Suprapubic skin (tissue), 4 donors: ENCODE results near the gene CSRP1. TPM values are rescaled to one million over a fixed set of nuclear protein-coding genes. Genes with fewer than 3 reads are reported as not detected.
A peak's percentile ranks its signal among the peaks of the same experiment; 100 is the strongest.

Source experiments
- DNase-seq, 2 donors: peaks; one replicate each; pipeline ENCODE4 v3.0.0-alpha.2; 2019; ENCODE audit warnings: low spot score in 2 of 2
- H3K27ac ChIP-seq: fragments of 200-600 bp; sonication (generic); one replicate; pipeline ENCODE4 v1.5.1; 2019
- H3K27me3 ChIP-seq: fragments of 200-600 bp; sonication (generic); one replicate; pipeline ENCODE4 v1.5.1; 2019
- H3K36me3 ChIP-seq: fragments of 200-600 bp; sonication (generic); one replicate; pipeline ENCODE4 v1.5.1; 2019
- H3K4me1 ChIP-seq: fragments of 200-600 bp; sonication (generic); one replicate; pipeline ENCODE4 v1.5.1; 2019
- H3K4me3 ChIP-seq: fragments of 200-600 bp; sonication (generic); one replicate; pipeline ENCODE4 v1.5.1; 2019; ENCODE audit warnings: mild to moderate bottlenecking
- H3K9me3 ChIP-seq: fragments of 200-600 bp; sonication (generic); one replicate; pipeline ENCODE4 v1.5.1; 2019
- CTCF ChIP-seq, 2 donors: fragments of 200-600 bp in 1 of 2; fragments of 450-650 bp in 1 of 2; sonication (generic) in 1 of 2; IDR thresholded peaks; one replicate each; pipeline ENCODE4 v1.5.1; 2016 to 2019; ENCODE audit warnings: antibody characterized with exemption in 2 of 2, mild to moderate bottlenecking in 1 of 2, moderate library complexity in 1 of 2
- EP300 ChIP-seq: sonication (generic); formaldehyde crosslinking; IDR thresholded peaks from one replicate; pipeline ENCODE4 v1.6.1; 2017; ENCODE audit warnings: antibody characterized with exemption
- POLR2A ChIP-seq, 2 donors: fragments of 450-650 bp; IDR thresholded peaks; one replicate each; pipeline ENCODE4 v1.6.1; 2017; ENCODE audit warnings: antibody characterized with exemption in 2 of 2, mild to moderate bottlenecking in 2 of 2, moderate library complexity in 2 of 2
- POLR2AphosphoS5 ChIP-seq, 3 donors: sonication (generic); formaldehyde crosslinking; IDR thresholded peaks; one replicate each; pipeline ENCODE4 v1.6.1; 2017; ENCODE audit warnings: antibody characterized with exemption in 3 of 3
- WGBS: methylation state at CpG from one replicate; pipeline ENCODE4 v1.1.5; 2018; 5-methylcytosine and 5-hydroxymethylcytosine counted together
- total RNA-seq, 4 donors: library from RNA; depleted of rRNA; stranded (reverse); fragments of >200 nt; gene quantifications; one replicate each; pipeline ENCODE4 v1.1.0, GENCODE V29; 2016

Gene CSRP1
- total RNA-seq, 4 donors from 2014 or later: 379 to 436 (median 414) TPM

GRCh38 chr1:201470581-201470980 is 36.3 kb downstream of the CSRP1 start:
- H3K36me3 ChIP-seq: peaks cover 6% of the 10 kb centered on the region
- peaks cover 53% of the 10 kb centered on the region for H3K4me1 ChIP-seq
- no peak overlapping the region for H3K27ac ChIP-seq
- 83% methylated on average over 4 of the region's 4 CpGs for WGBS
- no peak overlapping the region for H3K4me3 ChIP-seq
- no peaks in the 10 kb centered on the region for H3K9me3 ChIP-seq
- no peaks in the 10 kb centered on the region for H3K27me3 ChIP-seq
- DNase-seq: no peak
- TF ChIP-seq CTCF (IDR thresholded peaks at IDR 0.05): no peak
- TF ChIP-seq POLR2AphosphoS5 (IDR thresholded peaks at IDR 0.05): no peak
- TF ChIP-seq POLR2A (IDR thresholded peaks at IDR 0.05): no peak
- no peak for TF ChIP-seq EP300

GRCh38 chr1:201469645-201470074 is 37.3 kb downstream of the CSRP1 start:
- no peak for DNase-seq
- no peaks in the 10 kb centered on the region for H3K27me3 ChIP-seq
- 46% methylated on average over 16 of the region's 16 CpGs for WGBS
- peaks cover 15% of the 10 kb centered on the region for H3K36me3 ChIP-seq
- peak overlapping the region; percentile 89 for H3K4me3 ChIP-seq
- peak overlapping the region; percentile 96 for H3K27ac ChIP-seq
- TF ChIP-seq POLR2AphosphoS5 (IDR thresholded peaks at IDR 0.05) (no peak), CTCF (IDR thresholded peaks at IDR 0.05) (no peak), POLR2A (IDR thresholded peaks at IDR 0.05) (no peak), EP300 (no peak)
- peaks cover 57% of the 10 kb centered on the region for H3K4me1 ChIP-seq
- H3K9me3 ChIP-seq: no peaks in the 10 kb centered on the region

- Histone ChIP-seq H3K9me3 (no peaks in the 10 kb centered on the region), H3K27me3 (no peaks in the 10 kb centered on the region), H3K27ac (peak within 1 kb of the TSS; percentile 96), H3K4me3 (peak within 1 kb of the TSS; percentile 89), H3K4me1 (peaks cover 62% of the 10 kb centered on the region), H3K36me3 (peaks cover 20% of the 10 kb centered on the region)
- TF ChIP-seq POLR2A (IDR thresholded peaks at IDR 0.05): peak in 1 of 2 donors; percentile 68
- TF ChIP-seq CTCF (IDR thresholded peaks at IDR 0.05): no peak
- TF ChIP-seq POLR2AphosphoS5 (IDR thresholded peaks at IDR 0.05): peak in 2 of 3 donors; percentile 34 to 79
- 1% methylated on average over 33 of the region's 76 CpGs for WGBS
- DNase-seq: peak; percentile 95
These were observed 37.9 kb downstream of the CSRP1 start, which contains the start of gene PHLDA3 for GRCh38 chr1:201468844-201469644. TSS of gene PHLDA3 (minus strand) at chr1:201469188. CDS start at chr1:201468786, 402 bp downstream.

- DNase-seq: no peak
- Histone ChIP-seq H3K27ac (peak overlapping the region; percentile 96), H3K4me1 (peaks cover 62% of the 10 kb centered on the region), H3K36me3 (peaks cover 20% of the 10 kb centered on the region), H3K4me3 (peak overlapping the region; percentile 89), H3K9me3 (no peaks in the 10 kb centered on the region), H3K27me3 (no peaks in the 10 kb centered on the region)
- TF ChIP-seq EP300 (no peak), POLR2A (IDR thresholded peaks at IDR 0.05) (no peak), CTCF (IDR thresholded peaks at IDR 0.05) (no peak), POLR2AphosphoS5 (IDR thresholded peaks at IDR 0.05) (no peak)
- 0% methylated on average over 28 of the region's 44 CpGs for WGBS
These were observed 38.5 kb downstream of the CSRP1 start for GRCh38 chr1:201468501-201468843.

GRCh38 chr1:201466492-201466891 is 40.4 kb downstream of the CSRP1 start:
- 17% methylated on average over 3 of the region's 3 CpGs for WGBS
- DNase-seq: no peak
- TF ChIP-seq POLR2AphosphoS5 (IDR thresholded peaks at IDR 0.05) (no peak), POLR2A (IDR thresholded peaks at IDR 0.05) (no peak), CTCF (IDR thresholded peaks at IDR 0.05) (no peak), EP300 (no peak)
- H3K27me3 ChIP-seq: no peaks in the 10 kb centered on the region
- peaks cover 20% of the 10 kb centered on the region for H3K36me3 ChIP-seq
- peak overlapping the region; percentile 96 for H3K27ac ChIP-seq
- no peaks in the 10 kb centered on the region for H3K9me3 ChIP-seq
- peaks cover 69% of the 10 kb centered on the region for H3K4me1 ChIP-seq
- H3K4me3 ChIP-seq: peak overlapping the region; percentile 89
